ENCODE measurements around the gene BRD9. TPM values are rescaled to one million over a fixed set of nuclear protein-coding genes. Genes with fewer than 3 reads are reported as not detected.

Gene BRD9
- total and polyA plus RNA-seq, 2 of the 13 experiments (the other 11 are each of a cell fraction or from before 2014, with no cell fraction given): 5.2 to 22.9 TPM

- TF ChIP-seq GRHL1 (CRISPR knock-in tag; conservative IDR thresholded peaks at IDR 0.05) (no peak), ZNF326 (CRISPR knock-in tag; IDR thresholded peaks at IDR 0.05; ENCODE audit: borderline replicate concordance) (no peak), NBN (conservative IDR thresholded peaks at IDR 0.05) (no peak), ZMAT3 (CRISPR knock-in tag; conservative IDR thresholded peaks at IDR 0.05) (no peak), ZBTB37 (CRISPR knock-in tag; IDR thresholded peaks at IDR 0.05) (no peak), MED1 (CRISPR knock-in tag; IDR thresholded peaks at IDR 0.05) (no peak), NR2F2 (IDR thresholded peaks at IDR 0.05; ENCODE audit: borderline replicate concordance, low read depth) (no peak), REL (CRISPR knock-in tag; conservative IDR thresholded peaks at IDR 0.05) (no peak), USF2 (IDR thresholded peaks at IDR 0.05; ENCODE audit: low read depth, low read length) (no peak), USF2 (CRISPR knock-in tag; IDR thresholded peaks at IDR 0.05; ENCODE audit: borderline replicate concordance) (no peak), LBX2 (CRISPR knock-in tag; IDR thresholded peaks at IDR 0.05; ENCODE audit: borderline replicate concordance) (no peak), IRF2 (CRISPR knock-in tag; IDR thresholded peaks at IDR 0.05) (no peak)
Observed at GRCh38 chr5:864492-865167, 28.0 kb downstream of the BRD9 start (continued).

Data from HepG2 (cell line).